GM12878 (cell line): Measurements from ENCODE around the gene MSRB1. TPM values are rescaled to one million over a fixed set of nuclear protein-coding genes. Genes with fewer than 3 reads are reported as not detected.

Source experiments
- ATAC-seq: fragments of 200-7000 bp; cut with Tn5 transposase; 3 replicates; pipeline ENCODE4 v1.9.1; 2020; ENCODE audit warnings: mild to moderate bottlenecking, moderate library complexity
- BruUV-seq: library from RNA; stranded (reverse); fragments of 400-500 nt; replicated peaks from 2 replicates; lab custom pipeline; 2021; lab: Mats Ljungman, UMichigan
- CTCF ChIA-PET: fragments of 300-600 bp; sonication (Branson Sonifier 250); formaldehyde crosslinking; extraction: SDS; loops from one replicate; lab custom pipeline; 2021; ENCODE audit warnings: inconsistent platforms; lab: Yijun Ruan, JAX
- POLR2A ChIA-PET: fragments of 350-600 bp; formaldehyde crosslinking; extraction: SDS; loops from one replicate; lab custom pipeline; 2021; ENCODE audit warnings: inconsistent platforms; lab: Charles Lee
- RAD21 ChIA-PET: fragments of 300-600 bp; sonication (Branson Sonifier 250); formaldehyde crosslinking; loops from one replicate; lab custom pipeline; 2023; ENCODE audit warnings: antibody characterized with exemption; ENCODE audit not compliant: unreplicated experiment; lab: Charles Lee
- SMC1A ChIA-PET: fragments of 300-600 bp; sonication (Branson Sonifier 250); formaldehyde crosslinking; loops from one replicate; lab custom pipeline; 2023; ENCODE audit not compliant: unreplicated experiment, uncharacterized antibody; lab: Charles Lee
- DNase-seq: peaks from one replicate; pipeline ENCODE4 v3.0.0-alpha.2; 2011; ENCODE audit warnings: low read depth, low spot score
- FAIRE-seq: peaks from 3 replicates; lab custom pipeline; 2011; peaks lifted over from hg19 to GRCh38; lab: Jason Lieb, UNC
- H2AFZ ChIP-seq: 2 replicates; pipeline ENCODE4 v1.6.0; 2011; ENCODE audit warnings: low read depth, low read length, control low read depth; ENCODE audit not compliant: control insufficient read depth
- H3K27ac ChIP-seq: 2 replicates; pipeline ENCODE4 v1.5.1; 2011; ENCODE audit warnings: control low read depth; ENCODE audit not compliant: control insufficient read depth, insufficient read depth
- H3K27me3 ChIP-seq, 2 experiments: replicated peaks in 1 of 2; 2 replicates each; pipeline versions ENCODE4 v1.6.0 to v1.6.1; 2011; ENCODE audit warnings: low read length in 1 of 2; ENCODE audit not compliant: control insufficient read depth in 2 of 2, insufficient read depth in 2 of 2
- H3K36me3 ChIP-seq, 2 experiments: 2 replicates each; pipeline ENCODE4 v1.5.1; 2011; ENCODE audit warnings: low read length in 1 of 2; ENCODE audit not compliant: control insufficient read depth in 2 of 2, insufficient read depth in 2 of 2
- H3K4me1 ChIP-seq: 2 replicates; pipeline ENCODE4 v1.6.1; 2011; ENCODE audit warnings: mild to moderate bottlenecking, low read length, moderate library complexity, mixed read lengths; ENCODE audit not compliant: control insufficient read depth, insufficient read depth
- H3K4me2 ChIP-seq: 2 replicates; pipeline ENCODE4 v1.6.0; 2011; ENCODE audit warnings: control low read depth; ENCODE audit not compliant: control insufficient read depth, insufficient read depth
- H3K4me3 ChIP-seq: fragments of 200-600 bp; sonication (generic); 2 replicates; pipeline ENCODE4 v1.5.1; 2016
- H3K79me2 ChIP-seq: 2 replicates; pipeline ENCODE4 v1.6.0; 2011; ENCODE audit warnings: low read length; ENCODE audit not compliant: control insufficient read depth, insufficient read depth
- H3K9ac ChIP-seq: 2 replicates; pipeline ENCODE4 v1.8.0; 2011; ENCODE audit warnings: low read length, control low read depth, mixed read lengths; ENCODE audit not compliant: control insufficient read depth, insufficient read depth
- H3K9me3 ChIP-seq: replicated peaks from 3 replicates; pipeline ENCODE4 v1.5.1; 2011; ENCODE audit warnings: mild to moderate bottlenecking, low read length; ENCODE audit not compliant: control insufficient read depth, insufficient read depth
- H4K20me1 ChIP-seq: 2 replicates; pipeline ENCODE4 v1.6.0; 2011; ENCODE audit not compliant: control insufficient read depth, insufficient read depth
- FOXM1 ChIP-seq: IDR thresholded peaks from 2 replicates; pipeline ENCODE4 v1.6.1; 2012; ENCODE audit warnings: low read depth, mild to moderate bottlenecking, inconsistent platforms, low read length, moderate library complexity
- HDAC6 ChIP-seq: fragments of 200-600 bp; sonication (generic); IDR thresholded peaks from one replicate; pipeline ENCODE4 v1.8.0; 2017; ENCODE audit warnings: antibody characterized with exemption; ENCODE audit not compliant: unreplicated experiment
- HSF1 ChIP-seq: fragments of 150-350 bp; IDR thresholded peaks from 2 replicates; pipeline ENCODE4 v1.6.1; 2014; ENCODE audit warnings: mild to moderate bottlenecking, low read depth, low read length
- IKZF1 ChIP-seq: fragments of 450-650 bp; conservative IDR thresholded peaks from 2 replicates; pipeline ENCODE4 v1.6.1; 2017; ENCODE audit warnings: antibody characterized with exemption, mild to moderate bottlenecking
- MTA3 ChIP-seq: IDR thresholded peaks from 2 replicates; pipeline ENCODE4 v1.6.1; 2012; ENCODE audit warnings: low read length, inconsistent platforms, borderline replicate concordance
- NFYB ChIP-seq: IDR thresholded peaks from 2 replicates; pipeline ENCODE4 v1.6.1; 2011; ENCODE audit warnings: low read depth, mild to moderate bottlenecking, low read length, improper control_type of control experiment, moderate library complexity; ENCODE audit not compliant: insufficient read depth
- NR2F1 ChIP-seq: fragments of 450-650 bp; conservative IDR thresholded peaks from 2 replicates; pipeline ENCODE4 v1.6.1; 2017; ENCODE audit warnings: mild to moderate bottlenecking
- RAD21 ChIP-seq: IDR thresholded peaks from 2 replicates; pipeline ENCODE4 v1.6.1; 2011; ENCODE audit warnings: mild to moderate bottlenecking, low read depth, low read length, moderate library complexity; ENCODE audit not compliant: insufficient read depth
- RCOR1 ChIP-seq: conservative IDR thresholded peaks from 2 replicates; pipeline ENCODE4 v1.6.1; 2012; ENCODE audit warnings: low read depth, low read length, improper control_type of control experiment
- SUPT20H ChIP-seq: IDR thresholded peaks from 2 replicates; pipeline ENCODE4 v1.6.1; 2011; ENCODE audit warnings: low read depth, mild to moderate bottlenecking, low read length, moderate library complexity, borderline replicate concordance; ENCODE audit not compliant: control insufficient read depth
- USF2 ChIP-seq: IDR thresholded peaks from 2 replicates; pipeline ENCODE4 v1.6.1; 2011; ENCODE audit warnings: low read depth, low read length, improper control_type of control experiment, borderline replicate concordance
- YBX1 ChIP-seq: fragments of 450-650 bp; IDR thresholded peaks from 2 replicates; pipeline ENCODE4 v1.6.1; 2016; ENCODE audit warnings: antibody characterized with exemption
- WGBS: methylation state at CpG from one replicate; pipeline ENCODE4 v1.1.6; 2016; ENCODE audit warnings: low lambda C conversion rate; ENCODE audit not compliant: insufficient replicate concordance, insufficient coverage; ENCODE audit errors: missing lambda C conversion rate; 5-methylcytosine and 5-hydroxymethylcytosine counted together
- in situ Hi-C: fragments of 300-500 bp; cut with MboI; formaldehyde crosslinking; loops from 9 replicates; pipeline ENCODE4 v1.14.3; 2018; ENCODE audit warnings: mixed read lengths
- intact Hi-C: fragments of 100-400 bp; cut with micrococcal nuclease; formaldehyde crosslinking; loops from one replicate; pipeline ENCODE4 v1.14.2; 2022; ENCODE audit not compliant: unreplicated experiment
- polyA plus RNA-seq, 11 experiments: library from polyadenylated mRNA; depleted of rRNA in 4 of 11; unstranded in 6 of 11; stranded (reverse) in 5 of 11; fragments of >200 nt; fragmentation: Nextera tagmentation in 4 of 11; fragmentation: Illumina TruSeq in 1 of 11; extraction: Ambion mirVana in 4 of 11; extraction: Trizol in 1 of 11; gene quantifications; 1 replicate in 1 of 11; 2 replicates in 10 of 11; pipeline versions ENCODE4 v1.2.1 to v1.2.3, GENCODE V29; 2011 to 2016; ENCODE audit warnings: inconsistent platforms in 2 of 11, missing spikeins in 2 of 11, low read depth in 1 of 11
- total RNA-seq, 4 experiments: library from RNA; depleted of rRNA in 3 of 4; stranded (reverse); fragments of >200 nt in 3 of 4; fragmentation: Illumina TruSeq in 1 of 4; extraction: Trizol in 1 of 4; gene quantifications; 2 replicates each; pipeline versions ENCODE4 v1.2.1 to v1.2.3, GENCODE V29; 2013 to 2021

The MSRB1 gene
- total and polyA plus RNA-seq, 10 of the 15 experiments (the other 5 are each of a cell fraction or from before 2014, with no cell fraction given), result 5.1 to 48.6 (median 25.7) TPM

DNA sequence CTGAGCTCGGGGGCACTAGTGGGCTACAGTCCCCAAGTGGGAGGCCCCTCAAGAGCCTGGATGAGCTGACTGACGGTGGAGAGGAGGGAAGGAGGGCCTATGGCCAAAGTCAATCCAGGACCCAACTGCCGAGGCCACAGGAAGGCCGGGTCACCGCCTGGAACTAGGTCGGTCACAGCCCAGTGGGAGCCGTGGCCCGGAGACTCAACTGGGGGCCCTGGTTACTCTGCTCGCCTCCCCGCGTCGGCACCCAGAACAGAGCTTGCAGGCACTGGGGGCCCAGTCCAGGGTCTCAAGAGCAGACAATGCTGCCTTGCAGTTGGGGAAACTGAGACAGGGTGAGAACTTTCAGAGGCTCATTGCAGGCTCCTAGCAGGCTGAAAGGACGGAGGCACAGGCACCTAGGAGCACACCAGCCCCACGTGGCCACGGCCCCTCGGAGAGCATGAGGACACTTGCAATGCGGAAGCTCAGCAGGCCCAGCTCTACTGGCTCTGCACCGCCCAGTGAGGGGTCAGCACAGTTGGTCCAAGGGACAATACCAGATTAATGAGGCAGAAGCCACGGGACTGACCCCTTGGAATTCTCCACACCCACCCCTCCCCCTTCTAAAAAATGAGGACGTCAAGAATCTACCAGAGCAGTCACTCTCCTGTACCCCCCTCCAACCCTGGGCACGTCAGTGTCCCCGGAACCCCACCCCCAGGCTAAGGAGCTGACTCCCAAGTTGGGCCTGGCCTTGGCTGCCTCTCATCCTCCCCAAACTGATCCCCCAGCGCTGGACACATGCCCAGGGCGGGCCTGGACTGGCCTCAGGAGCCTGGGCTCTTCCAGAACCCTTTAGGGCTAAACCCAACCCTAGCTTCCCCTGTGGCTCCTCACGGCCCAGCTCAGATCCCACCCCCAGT lies 27.0 kb downstream of the MSRB1 start:
- no peak for TF ChIP-seq NFYB
- no peak for TF ChIP-seq IKZF1
- SMC1A ChIA-PET, result no interaction called here
- Histone ChIP-seq H2AFZ (no peak overlapping the region), H3K36me3 (no peaks in the 10 kb centered on the region; a peak in 1 of 4 replicates), H3K9ac (no peak overlapping the region), H3K27me3 (peaks cover 6 to 7% of the 10 kb centered on the region in 2 experiments; a peak in 3 of 4 replicates), H3K4me1 (no peaks in the 10 kb centered on the region), H3K4me2 (no peak overlapping the region), H3K9me3 (no peaks in the 10 kb centered on the region), H3K27ac (no peak overlapping the region), H4K20me1 (no peaks in the 10 kb centered on the region), H3K4me3 (no peak overlapping the region), H3K79me2 (no peaks in the 10 kb centered on the region)
- FAIRE-seq (no peak), ATAC-seq (no peak), DNase-seq (no peak)
- RAD21 ChIA-PET, result no interaction called here
- WGBS, result 40% methylated on average over 25 of the region's 25 CpGs
- intact Hi-C loops, result no loop called here
- BruUV-seq, result no TSS peak
- CTCF ChIA-PET, result interaction anchor here (2.3 kb wide), 1 partner anchor 13 kb away, joined by 6 read pairs; no protein-coding TSS in a partner anchor
- in situ Hi-C loops, result no loop called here
- POLR2A ChIA-PET, result no interaction called here

GRCh38 chr16:1914988-1915387 lies 28.0 kb downstream of the MSRB1 start:
- no peaks in the 10 kb centered on the region for H3K9me3 ChIP-seq
- H3K4me1 ChIP-seq, result no peaks in the 10 kb centered on the region
- no peak for ATAC-seq
- no TSS peak for BruUV-seq
- intact Hi-C loops (no loop called here), in situ Hi-C loops (no loop called here)
- 5% methylated on average over 8 of the region's 8 CpGs for WGBS
- no peaks in the 10 kb centered on the region for H3K36me3 ChIP-seq
- DNase-seq, result no peak
- H2AFZ ChIP-seq, result no peak overlapping the region
- H3K79me2 ChIP-seq, result no peaks in the 10 kb centered on the region
- RAD21 ChIA-PET, result no interaction called here
- POLR2A ChIA-PET, result no interaction called here
- H3K27ac ChIP-seq, result no peak overlapping the region
- no peak overlapping the region for H3K9ac ChIP-seq
- CTCF ChIA-PET, result interaction anchor here (2.3 kb wide), 1 partner anchor 14 kb away, joined by 6 read pairs; no protein-coding TSS in a partner anchor
- TF ChIP-seq USF2, result no peak
- no peak for TF ChIP-seq HDAC6
- no peak for TF ChIP-seq SUPT20H
- TF ChIP-seq RCOR1, result no peak
- no peak for TF ChIP-seq YBX1
- TF ChIP-seq NR2F1, result no peak
- no peak for TF ChIP-seq FOXM1
- no peak for TF ChIP-seq RAD21
- no peak for TF ChIP-seq HSF1
- no peak for TF ChIP-seq MTA3
- H4K20me1 ChIP-seq, result no peaks in the 10 kb centered on the region
- peaks cover 6 to 7% of the 10 kb centered on the region in 2 experiments; a peak in 3 of 4 replicates for H3K27me3 ChIP-seq
- no peak overlapping the region for H3K4me3 ChIP-seq
- SMC1A ChIA-PET, result no interaction called here
- no peak for FAIRE-seq
- H3K4me2 ChIP-seq, result no peak overlapping the region
